HepG2 (cell line): ENCODE results near the gene UBR3. TPM values are rescaled to one million over a fixed set of nuclear protein-coding genes. Genes with fewer than 3 reads are reported as not detected.

ENCODE experiments used
- CEBPB ChIP-seq: IDR thresholded peaks from 2 replicates; pipeline ENCODE4 v1.6.1; 2011; ENCODE audit warnings: low read depth, low read length, improper control_type of control experiment, borderline replicate concordance
- DBP ChIP-seq: sonication (generic); formaldehyde crosslinking; IDR thresholded peaks from 2 replicates; pipeline ENCODE4 v1.4.0; 2020; ENCODE audit warnings: missing genetic modification reagents; ENCODE audit errors: not compliant biosample characterization
- EHMT2 ChIP-seq: fragments of 200-600 bp; sonication (generic); IDR thresholded peaks from 2 replicates; pipeline ENCODE4 v1.7.0; 2017; ENCODE audit warnings: antibody characterized with exemption, low read depth, low read length, borderline replicate concordance
- HOXD1 ChIP-seq: sonication (generic); formaldehyde crosslinking; IDR thresholded peaks from 2 replicates; pipeline ENCODE4 v1.5.0; 2020; ENCODE audit warnings: missing genetic modification reagents
- ISX ChIP-seq: sonication (generic); formaldehyde crosslinking; conservative IDR thresholded peaks from 2 replicates; pipeline ENCODE4 v1.5.0; 2020; ENCODE audit warnings: missing genetic modification reagents
- KAT7 ChIP-seq: IDR thresholded peaks from 2 replicates; pipeline ENCODE4 v1.6.1; 2018; ENCODE audit warnings: borderline replicate concordance, missing compliant biosample characterization
- MED13 ChIP-seq: sonication (generic); formaldehyde crosslinking; IDR thresholded peaks from 2 replicates; pipeline ENCODE4 v1.5.0; 2020; ENCODE audit warnings: missing genetic modification reagents
- MED8 ChIP-seq: sonication (generic); formaldehyde crosslinking; IDR thresholded peaks from 2 replicates; pipeline ENCODE4 v1.8.1; 2023; ENCODE audit warnings: mild to moderate bottlenecking, missing genetic modification reagents; ENCODE audit not compliant: insufficient replicate concordance
- NFE2L2 ChIP-seq: fragments of 150-350 bp; IDR thresholded peaks from 2 replicates; pipeline ENCODE4 v1.6.1; 2014; ENCODE audit warnings: low read length
- POLR2AphosphoS5 ChIP-seq: IDR thresholded peaks from 2 replicates; pipeline ENCODE4 v1.6.1; 2012; ENCODE audit warnings: low read depth, low read length
- RARG ChIP-seq: sonication (generic); formaldehyde crosslinking; IDR thresholded peaks from 2 replicates; pipeline ENCODE4 v1.4.0; 2020; ENCODE audit warnings: low read depth, mild to moderate bottlenecking, missing genetic modification reagents
- SMC3 ChIP-seq: IDR thresholded peaks from 2 replicates; pipeline ENCODE4 v1.6.1; 2011; ENCODE audit warnings: low read length, improper control_type of control experiment
- SNAPC2 ChIP-seq: sonication (generic); formaldehyde crosslinking; IDR thresholded peaks from 2 replicates; pipeline ENCODE4 v1.8.1; 2022; ENCODE audit warnings: mild to moderate bottlenecking, missing genetic modification reagents
- SRSF4 ChIP-seq: fragments of 200-400 bp; formaldehyde crosslinking; IDR thresholded peaks from one replicate; pipeline ENCODE4 v1.6.1; 2018; ENCODE audit warnings: mild to moderate bottlenecking, low read depth, low read length, moderate library complexity; ENCODE audit not compliant: poor library complexity, severe bottlenecking
- TCF7 ChIP-seq: sonication (generic); IDR thresholded peaks from 2 replicates; pipeline ENCODE4 v1.6.1; 2016; ENCODE audit warnings: antibody characterized with exemption, low read depth
- ZNF326 ChIP-seq: sonication (generic); formaldehyde crosslinking; IDR thresholded peaks from 2 replicates; pipeline ENCODE4 v1.4.0; 2020; ENCODE audit warnings: missing genetic modification reagents, borderline replicate concordance
- ZNF432 ChIP-seq: sonication (generic); formaldehyde crosslinking; IDR thresholded peaks from 2 replicates; pipeline ENCODE4 v1.5.0; 2020; ENCODE audit warnings: missing genetic modification reagents, mild to moderate bottlenecking, borderline replicate concordance
- ZNF512 ChIP-seq: sonication (generic); formaldehyde crosslinking; IDR thresholded peaks from 2 replicates; pipeline ENCODE4 v1.4.0; 2020; ENCODE audit warnings: mild to moderate bottlenecking, missing genetic modification reagents
- ZNF687 ChIP-seq: sonication (generic); formaldehyde crosslinking; IDR thresholded peaks from 2 replicates; pipeline ENCODE4 v1.5.1; 2020; ENCODE audit warnings: mild to moderate bottlenecking, missing genetic modification reagents, moderate library complexity
- ZNF747 ChIP-seq: sonication (generic); formaldehyde crosslinking; IDR thresholded peaks from 2 replicates; pipeline ENCODE4 v1.8.1; 2023; ENCODE audit warnings: missing genetic modification reagents, mild to moderate bottlenecking, borderline replicate concordance
- ZSCAN30 ChIP-seq: sonication (generic); formaldehyde crosslinking; IDR thresholded peaks from 2 replicates; pipeline ENCODE4 v1.5.0; 2020; ENCODE audit warnings: mild to moderate bottlenecking, missing genetic modification reagents
- polyA plus RNA-seq, 8 experiments: library from polyadenylated mRNA; depleted of rRNA in 3 of 8; stranded (reverse) in 7 of 8; unstranded in 1 of 8; fragments of >200 nt; fragmentation: Illumina TruSeq in 4 of 8; extraction: Trizol in 4 of 8; gene quantifications; 2 replicates each; pipeline versions ENCODE4 v1.2.1 to v1.2.3, GENCODE V29; 2011 to 2016; ENCODE audit warnings: low read depth in 4 of 8, missing spikeins in 1 of 8, mixed read lengths in 1 of 8; ENCODE audit not compliant: insufficient read depth in 1 of 8
- total RNA-seq, 5 experiments: library from RNA; depleted of rRNA; stranded (reverse); fragments of >200 nt; fragmentation: Illumina TruSeq; extraction: Trizol; gene quantifications; 2 replicates each; pipeline ENCODE4 v1.2.3, GENCODE V29; 2016; ENCODE audit warnings: low read depth in 1 of 5

UBR3 gene
- total and polyA plus RNA-seq, 2 of the 13 experiments (the other 11 are each of a cell fraction or from before 2014, with no cell fraction given): 15.1 to 28.0 TPM

- TF ChIP-seq ZNF432 (no peak), NFE2L2 (no peak), CEBPB (peak; percentile 55; the same call in 1 of the 2 replicates), POLR2AphosphoS5 (peak; percentile 87), MED13 (peak; percentile 70; the same call in 1 of the 2 replicates), ZNF512 (CRISPR knock-in tag) (no peak), EHMT2 (no peak), SMC3 (peak; percentile 23; the same call in 1 of the 2 replicates), ZNF747 (CRISPR knock-in tag) (peak; percentile 87; the same call in 1 of the 2 replicates), MED8 (CRISPR knock-in tag) (no peak), ZSCAN30 (peak; percentile 80; the same call in 1 of the 2 replicates), ZNF687 (CRISPR knock-in tag) (peak; percentile 100), SNAPC2 (CRISPR knock-in tag) (no peak), HOXD1 (0 out of 2 replicates have a peak, but pooled peaks have one; percentile 3), SRSF4 (no peak), DBP (CRISPR knock-in tag) (no peak), ZNF326 (CRISPR knock-in tag) (no peak; the same call in 1 of the 2 replicates), KAT7 (CRISPR knock-in tag) (peak; percentile 92), ISX (no peak), TCF7 (no peak; the same call in 1 of the 2 replicates), RARG (peak; percentile 76; the same call in 1 of the 2 replicates)
These were observed 2.6 kb upstream of the UBR3 start, which contains the start of gene METTL5 (continued) for GRCh38 chr2:169824373-169825333.
